Left lobe of liver (tissue), 2 donors: ENCODE data around the gene OR7G2. TPM values are rescaled to one million over a fixed set of nuclear protein-coding genes. Genes with fewer than 3 reads are reported as not detected.
"Not testable (repeated sequence)": the region's sequence is repeated elsewhere in the genome, so short reads cannot be mapped to it uniquely, and the experiment has no call there.

ENCODE experiments used
- ATAC-seq: fragments of 200-7000 bp; cut with Tn5 transposase; one replicate; pipeline ENCODE4 v1.9.1; 2020; ENCODE audit warnings: mild to moderate bottlenecking, moderate library complexity
- DNase-seq: peaks from one replicate; pipeline ENCODE4 v3.0.0-alpha.2; 2020; ENCODE audit warnings: low spot score
- total RNA-seq: library from RNA; stranded (reverse); gene quantifications from one replicate; pipeline ENCODE4 v1.2.1, GENCODE V29; 2021
- donor health status: DM: no; HTN: no; CAD: no; lungs with moderate emphysema.
- donor health status: DM: no; HTN: yes; CAD: no.

Gene OR7G2
- total RNA-seq, 1 donor from 2014 or later = not detected

GRCh38 chr19:9075064-9075949, 32.0 kb downstream of the OR7G2 start:
- DNase-seq (no peak), ATAC-seq (peak; percentile 13)

GRCh38 chr19:9073806-9074205, 33.5 kb downstream of the OR7G2 start:
- no peak for ATAC-seq
- DNase-seq = no peak

DNA sequence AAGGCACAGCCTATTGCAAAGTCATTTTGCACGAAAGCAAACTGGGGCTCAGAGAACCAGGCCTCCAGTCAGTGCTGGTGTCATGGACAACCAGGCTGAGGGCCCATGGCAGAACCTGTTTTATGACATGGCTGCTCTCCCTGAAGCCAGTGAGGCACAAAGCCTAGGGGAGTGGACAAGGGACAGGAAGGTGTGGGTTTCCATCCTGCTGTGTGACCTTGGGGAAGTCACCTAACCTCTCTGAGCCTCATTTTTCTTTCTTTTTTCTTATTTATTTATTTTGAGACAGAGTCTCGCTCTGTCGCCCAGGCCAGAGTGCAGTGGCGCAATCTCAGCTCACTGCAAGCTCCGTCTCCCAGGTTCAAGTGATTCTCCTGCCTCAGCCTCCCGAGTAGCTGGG, 35.6 kb downstream of the OR7G2 start:
- not testable (repeated sequence) for ATAC-seq, DNase-seq

DNA sequence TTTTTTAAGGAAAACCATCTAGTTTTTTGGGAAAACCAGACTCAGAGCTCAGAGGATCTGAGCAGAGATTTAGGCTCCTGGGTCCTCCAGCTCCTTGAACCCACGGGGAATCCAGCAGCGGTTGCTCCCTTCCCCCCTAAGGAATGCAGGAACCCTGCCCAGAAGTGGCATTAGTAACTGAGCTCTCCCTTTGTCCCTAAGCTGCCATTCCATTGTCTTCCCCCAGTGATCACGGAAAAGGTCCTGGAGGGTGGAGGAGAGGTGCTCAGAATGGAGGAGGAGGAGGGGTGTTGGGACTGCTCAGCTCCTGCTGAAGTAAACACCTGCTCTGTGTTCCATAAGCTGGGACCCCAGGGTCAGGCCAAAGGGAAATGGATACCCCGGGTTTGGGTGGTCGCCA, 37.2 kb downstream of the OR7G2 start:
- DNase-seq (no peak), ATAC-seq (no peak)

GRCh38 chr19:9065457-9066014, 41.7 kb downstream of the OR7G2 start:
- DNase-seq = no peak
- no peak for ATAC-seq

DNA sequence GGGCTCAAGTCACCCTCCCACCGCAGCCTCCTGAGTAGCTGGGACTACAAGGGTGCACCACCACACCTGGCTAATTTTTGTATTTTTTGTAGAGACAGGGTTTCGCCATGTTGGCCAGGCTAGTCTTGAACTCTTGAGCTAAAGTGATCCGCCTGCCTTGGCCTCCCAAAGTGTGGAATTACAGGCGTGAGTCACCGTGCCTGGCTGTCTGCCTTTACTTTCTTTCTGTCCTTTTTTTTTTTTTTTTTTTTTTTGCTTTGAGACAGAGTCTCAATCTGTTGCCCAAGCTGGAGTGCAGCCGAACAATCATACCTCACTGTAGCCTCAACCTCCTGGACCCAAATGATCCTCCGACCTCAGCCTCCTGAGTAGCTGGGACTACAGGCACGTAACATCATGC, 45.4 kb downstream of the OR7G2 start:
- no peak for DNase-seq
- ATAC-seq = no peak

DNA sequence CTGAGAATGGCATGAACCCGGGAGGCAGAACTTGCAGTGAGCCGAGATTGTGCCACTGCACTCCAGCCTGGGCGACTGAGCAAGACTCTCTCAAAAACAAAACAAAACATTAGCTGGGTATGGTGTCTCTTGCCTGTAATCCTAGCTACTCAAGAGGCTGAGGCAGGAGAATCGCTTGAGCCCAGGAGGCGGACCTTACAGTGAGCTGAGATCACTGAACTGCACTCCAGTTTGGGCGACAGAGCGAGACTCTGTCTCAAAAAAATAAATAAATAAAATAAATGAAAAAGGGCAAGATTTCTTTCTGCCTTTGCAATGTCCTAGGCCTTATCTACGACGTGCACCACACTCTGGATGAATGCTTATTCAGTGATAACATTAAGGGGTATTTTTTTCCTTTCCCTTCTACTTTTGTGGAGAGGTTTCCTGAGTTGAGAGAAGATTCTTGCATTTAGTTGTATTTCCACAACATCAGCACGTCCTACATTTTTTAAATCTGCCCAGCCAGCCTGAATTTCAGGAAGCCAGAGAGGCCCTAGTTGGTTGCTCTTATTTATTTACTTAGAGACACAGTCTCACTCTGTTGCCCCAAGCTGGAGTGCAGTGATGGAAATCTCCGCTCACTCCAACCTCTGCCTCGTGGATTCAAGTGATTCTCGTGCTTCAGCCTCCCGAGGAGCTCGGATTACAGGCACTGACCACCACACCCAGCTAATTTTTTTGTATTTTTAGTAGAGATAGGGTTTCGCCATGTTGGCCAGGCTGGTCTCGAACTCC, 46.5 kb downstream of the OR7G2 start:
- DNase-seq = no peak
- ATAC-seq = no peak

- DNase-seq = no peak
- no peak for ATAC-seq
Observed at GRCh38 chr19:9058905-9059667, 48.2 kb downstream of the OR7G2 start.

- ATAC-seq (no peak), DNase-seq (no peak)
Observed at GRCh38 chr19:9057505-9058258, 49.6 kb downstream of the OR7G2 start.

DNA sequence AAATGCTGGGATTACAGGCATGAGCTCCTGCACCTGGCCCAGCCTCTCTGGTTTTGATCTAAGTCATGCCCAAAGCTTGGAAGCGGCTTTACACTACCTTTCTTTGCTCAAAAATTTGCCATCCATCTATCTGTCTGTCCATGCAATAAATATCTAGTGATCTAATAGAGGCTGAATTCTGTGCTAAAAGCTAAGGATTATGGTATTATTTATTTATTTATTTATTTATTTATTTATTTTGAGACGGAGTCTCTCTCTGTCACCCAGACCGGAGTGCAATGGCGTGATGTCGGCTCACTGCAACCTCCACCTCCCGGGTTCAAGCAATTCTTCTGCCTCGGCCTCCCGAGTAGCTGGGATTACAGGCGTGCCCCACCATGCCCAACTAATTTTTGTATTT, 51.1 kb downstream of the OR7G2 start:
- DNase-seq, ATAC-seq: not testable (repeated sequence)

DNA sequence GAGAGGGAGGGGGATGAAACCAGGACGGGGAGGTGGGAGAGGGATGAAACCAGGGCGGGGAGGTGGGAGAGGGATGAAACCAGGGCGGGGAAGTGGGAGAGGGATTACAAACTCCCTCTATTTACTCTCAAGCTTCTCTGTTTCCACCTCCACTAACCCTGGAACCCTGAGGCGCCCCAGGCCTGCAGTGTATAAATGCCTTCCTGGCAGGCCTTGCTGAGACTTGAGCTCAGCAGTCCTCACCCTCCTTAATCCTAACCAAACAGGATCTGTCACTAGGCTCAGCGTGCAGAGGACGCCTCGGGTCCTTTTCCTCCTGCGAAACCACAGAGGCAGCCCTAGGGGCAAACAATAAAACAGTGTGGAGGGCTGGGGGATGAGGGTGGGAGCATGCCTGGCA, 52.5 kb downstream of the OR7G2 start:
- ATAC-seq = no peak
- DNase-seq = no peak

- DNase-seq (no peak), ATAC-seq (no peak)
Observed at GRCh38 chr19:9054207-9054606, 53.1 kb downstream of the OR7G2 start.

- ATAC-seq, DNase-seq: not testable (repeated sequence)
Observed at GRCh38 chr19:9053674-9054073, 53.6 kb downstream of the OR7G2 start.

- ATAC-seq (no peak), DNase-seq (no peak)
Observed at GRCh38 chr19:9052894-9053293, 54.4 kb downstream of the OR7G2 start.

Other genes with a start within 250 kb of the OR7G2 start
- not detected for gene MUC16, start 97.1 kb downstream of the OR7G2 start, total RNA-seq
- gene OR1M1, start 20.4 kb downstream of the OR7G2 start, total RNA-seq = not detected
- not detected for gene OR7G1, start 8.3 kb upstream of the OR7G2 start, total RNA-seq
- gene OR7G3, start 19.5 kb upstream of the OR7G2 start, total RNA-seq = not detected
- gene ZNF317, start 32.9 kb upstream of the OR7G2 start, total RNA-seq = 10.3 TPM
- gene OR7D2, start 71.5 kb upstream of the OR7G2 start, total RNA-seq = not detected
- not detected for gene OR7D4, start 112.1 kb upstream of the OR7G2 start, total RNA-seq
- gene OR7E24, start 143.5 kb upstream of the OR7G2 start, total RNA-seq = not detected
- gene ZNF699, start 202.4 kb upstream of the OR7G2 start, total RNA-seq = 0.93 TPM
- gene ZNF559, start 216.7 kb upstream of the OR7G2 start, total RNA-seq = 3.8 TPM